Astrocyte of the cerebellum (primary cell): ENCODE results near the gene PRPF40B.
A peak's percentile ranks its signal among the peaks of the same experiment; 100 is the strongest.

Experiments
- DNase-seq: peaks from one replicate; pipeline ENCODE4 v3.0.0-alpha.2; 2011; ENCODE audit warnings: low read depth
- H3K4me3 ChIP-seq: 2 replicates; pipeline ENCODE4 v1.5.1; 2011; ENCODE audit warnings: mild to moderate bottlenecking, low read depth, low read length, moderate library complexity
- in situ Hi-C: cut with HindIII; loops from 2 replicates; pipeline ENCODE4 v1.10.0; 2017; ENCODE audit warnings: low sequenced_read_pairs
- TF ChIP-seq, protein P1 (sequence below): IDR thresholded peaks from 2 replicates; pipeline ENCODE4 v1.5.1; 2012; ENCODE audit warnings: low read length, low read depth, moderate library complexity, mild to moderate bottlenecking; ENCODE audit errors: missing control alignments

PRPF40B gene

DNA sequence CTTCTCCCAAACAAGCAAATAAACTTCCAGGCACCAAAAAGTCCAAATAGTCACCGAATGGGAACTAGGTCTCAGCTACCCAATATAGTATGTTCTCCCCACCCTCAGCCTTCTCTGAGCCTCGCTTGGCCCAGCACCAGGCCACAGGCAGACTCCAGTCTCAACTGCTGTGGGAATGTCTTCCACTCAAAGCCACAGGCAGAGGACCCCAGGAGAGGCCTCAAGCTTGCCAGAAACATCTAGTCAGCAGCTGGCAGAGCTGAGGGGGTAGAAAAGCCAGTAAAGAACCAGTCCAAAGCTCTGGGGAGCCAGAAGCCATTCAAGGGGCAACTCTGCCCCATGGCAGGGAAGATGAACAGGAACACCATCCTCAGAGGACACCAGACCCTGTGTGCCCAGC is 42.0 kb downstream of the PRPF40B start:
- TF ChIP-seq, protein P1, sequence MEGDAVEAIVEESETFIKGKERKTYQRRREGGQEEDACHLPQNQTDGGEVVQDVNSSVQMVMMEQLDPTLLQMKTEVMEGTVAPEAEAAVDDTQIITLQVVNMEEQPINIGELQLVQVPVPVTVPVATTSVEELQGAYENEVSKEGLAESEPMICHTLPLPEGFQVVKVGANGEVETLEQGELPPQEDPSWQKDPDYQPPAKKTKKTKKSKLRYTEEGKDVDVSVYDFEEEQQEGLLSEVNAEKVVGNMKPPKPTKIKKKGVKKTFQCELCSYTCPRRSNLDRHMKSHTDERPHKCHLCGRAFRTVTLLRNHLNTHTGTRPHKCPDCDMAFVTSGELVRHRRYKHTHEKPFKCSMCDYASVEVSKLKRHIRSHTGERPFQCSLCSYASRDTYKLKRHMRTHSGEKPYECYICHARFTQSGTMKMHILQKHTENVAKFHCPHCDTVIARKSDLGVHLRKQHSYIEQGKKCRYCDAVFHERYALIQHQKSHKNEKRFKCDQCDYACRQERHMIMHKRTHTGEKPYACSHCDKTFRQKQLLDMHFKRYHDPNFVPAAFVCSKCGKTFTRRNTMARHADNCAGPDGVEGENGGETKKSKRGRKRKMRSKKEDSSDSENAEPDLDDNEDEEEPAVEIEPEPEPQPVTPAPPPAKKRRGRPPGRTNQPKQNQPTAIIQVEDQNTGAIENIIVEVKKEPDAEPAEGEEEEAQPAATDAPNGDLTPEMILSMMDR: no peak
- peak; percentile 81 for DNase-seq
- in situ Hi-C loops: no loop called here
- H3K4me3 ChIP-seq: no peak overlapping the region

DNA sequence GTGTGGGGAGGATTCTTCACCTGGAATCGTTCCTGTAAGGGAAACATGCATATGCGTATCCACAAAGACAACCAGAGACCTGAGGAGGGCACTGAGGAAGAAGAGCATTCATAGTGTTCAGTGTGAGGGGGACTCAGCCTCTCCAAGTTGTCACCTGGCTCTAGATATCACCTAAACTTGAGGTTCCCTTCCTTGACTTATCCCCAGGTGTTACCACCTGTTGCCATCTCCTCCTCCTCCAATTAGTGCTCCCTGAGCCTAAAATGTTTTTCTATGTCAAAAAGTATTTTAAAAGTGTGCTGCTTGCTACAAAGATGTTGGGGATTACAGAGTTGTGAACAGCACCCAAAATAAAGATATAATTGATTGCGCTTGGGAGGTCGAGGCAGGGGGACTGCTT is 42.8 kb downstream of the PRPF40B start:
- no peak for DNase-seq
- H3K4me3 ChIP-seq: no peak overlapping the region
- in situ Hi-C loops: no loop called here
- TF ChIP-seq, protein P1: no peak

DNA sequence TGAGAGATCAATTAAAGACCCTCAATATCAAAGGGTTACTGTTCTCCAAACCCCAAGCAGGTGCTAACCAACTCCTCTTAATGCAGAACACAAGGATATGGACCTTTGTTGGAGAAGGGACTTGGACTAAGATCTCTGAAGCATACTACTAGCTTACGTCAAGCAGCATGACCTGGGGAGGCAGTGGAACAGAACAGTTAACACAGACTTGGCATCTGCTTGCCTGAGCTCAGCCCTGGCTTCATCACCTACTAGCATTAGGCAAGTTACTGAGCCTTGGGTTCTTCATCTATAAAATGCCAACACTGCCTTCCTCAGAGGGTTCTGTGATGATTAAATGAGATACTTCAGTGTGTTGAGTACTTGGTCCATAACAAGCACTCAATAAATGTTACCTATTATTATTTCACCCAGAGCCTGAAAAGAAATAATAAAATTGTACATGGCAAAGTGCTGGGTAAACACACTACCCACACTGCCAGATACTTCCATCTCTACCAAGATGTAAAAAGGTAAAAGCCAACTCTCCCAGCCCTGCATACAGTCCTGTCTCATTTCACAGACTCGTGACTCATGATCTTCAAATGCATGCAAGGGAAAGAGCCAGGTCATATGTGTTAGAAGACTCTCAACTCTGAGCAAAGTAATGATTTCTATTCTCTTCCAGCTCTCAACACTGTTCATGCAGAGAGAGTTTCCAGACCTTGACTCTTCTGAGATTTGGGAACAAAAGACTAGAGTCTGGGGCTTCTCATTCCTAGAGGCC is 44.1 kb downstream of the PRPF40B start:
- no peak for DNase-seq
- in situ Hi-C loops: no loop called here
- H3K4me3 ChIP-seq: no peak overlapping the region
- TF ChIP-seq, protein P1: no peak

DNA sequence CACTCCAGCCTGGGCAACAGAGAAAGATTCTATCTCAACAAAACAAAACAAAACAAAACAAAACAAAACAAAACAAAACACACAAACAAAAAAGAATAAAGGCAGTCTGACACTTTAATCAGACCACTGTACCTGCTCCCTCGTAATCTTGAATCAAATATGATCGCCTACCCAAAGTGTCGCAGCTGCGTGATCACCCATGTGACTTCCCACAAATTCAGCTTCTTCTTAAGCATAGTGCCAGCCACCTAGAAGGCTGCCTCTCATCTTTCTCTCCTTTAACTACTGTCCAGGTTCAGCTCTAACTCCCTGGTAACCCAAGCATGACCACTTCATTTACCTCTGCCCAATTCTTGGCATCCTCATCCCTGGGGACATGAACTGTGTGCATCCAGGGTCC is 46.4 kb downstream of the PRPF40B start:
- no peak for DNase-seq
- H3K4me3 ChIP-seq: no peak overlapping the region
- in situ Hi-C loops: no loop called here
- TF ChIP-seq, protein P1: no peak

DNA sequence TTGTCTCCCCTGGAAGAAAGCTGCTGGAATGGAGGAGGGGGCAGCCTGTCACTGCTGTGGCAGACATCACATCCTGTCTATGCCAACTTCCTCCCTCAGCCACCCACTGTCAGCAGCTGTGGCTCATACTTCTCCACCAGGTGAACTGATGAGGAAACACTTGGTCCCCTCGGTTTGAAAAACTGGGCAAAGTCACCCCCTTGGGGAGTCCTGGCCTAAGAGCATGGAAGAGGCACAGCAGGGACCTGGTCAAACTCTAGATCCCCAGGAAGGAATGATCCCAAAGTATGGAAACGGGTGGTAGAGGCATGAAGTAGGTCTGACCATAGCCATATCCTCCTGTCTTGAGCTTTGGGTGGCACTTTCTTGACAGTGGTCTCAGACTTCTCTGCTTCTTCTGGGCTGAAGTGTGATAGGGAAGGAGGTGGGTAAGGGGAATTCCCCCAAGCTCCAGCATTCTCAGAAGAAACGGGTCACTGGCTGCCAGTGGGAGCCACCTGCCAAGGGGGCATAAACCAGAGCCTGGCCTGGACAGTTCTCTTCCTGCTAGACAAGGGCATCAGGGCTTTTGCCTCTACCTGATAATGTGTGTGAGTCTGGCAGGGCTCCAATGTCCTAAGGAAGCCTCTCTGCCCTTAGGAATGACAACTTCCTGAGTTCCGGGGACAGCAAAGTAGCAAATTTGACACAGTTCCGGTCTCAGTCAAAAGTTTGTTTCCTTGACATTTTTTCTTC is 47.8 kb downstream of the PRPF40B start:
- no peak overlapping the region for H3K4me3 ChIP-seq
- in situ Hi-C loops: no loop called here
- DNase-seq: no peak
- TF ChIP-seq, protein P1: no peak

DNA sequence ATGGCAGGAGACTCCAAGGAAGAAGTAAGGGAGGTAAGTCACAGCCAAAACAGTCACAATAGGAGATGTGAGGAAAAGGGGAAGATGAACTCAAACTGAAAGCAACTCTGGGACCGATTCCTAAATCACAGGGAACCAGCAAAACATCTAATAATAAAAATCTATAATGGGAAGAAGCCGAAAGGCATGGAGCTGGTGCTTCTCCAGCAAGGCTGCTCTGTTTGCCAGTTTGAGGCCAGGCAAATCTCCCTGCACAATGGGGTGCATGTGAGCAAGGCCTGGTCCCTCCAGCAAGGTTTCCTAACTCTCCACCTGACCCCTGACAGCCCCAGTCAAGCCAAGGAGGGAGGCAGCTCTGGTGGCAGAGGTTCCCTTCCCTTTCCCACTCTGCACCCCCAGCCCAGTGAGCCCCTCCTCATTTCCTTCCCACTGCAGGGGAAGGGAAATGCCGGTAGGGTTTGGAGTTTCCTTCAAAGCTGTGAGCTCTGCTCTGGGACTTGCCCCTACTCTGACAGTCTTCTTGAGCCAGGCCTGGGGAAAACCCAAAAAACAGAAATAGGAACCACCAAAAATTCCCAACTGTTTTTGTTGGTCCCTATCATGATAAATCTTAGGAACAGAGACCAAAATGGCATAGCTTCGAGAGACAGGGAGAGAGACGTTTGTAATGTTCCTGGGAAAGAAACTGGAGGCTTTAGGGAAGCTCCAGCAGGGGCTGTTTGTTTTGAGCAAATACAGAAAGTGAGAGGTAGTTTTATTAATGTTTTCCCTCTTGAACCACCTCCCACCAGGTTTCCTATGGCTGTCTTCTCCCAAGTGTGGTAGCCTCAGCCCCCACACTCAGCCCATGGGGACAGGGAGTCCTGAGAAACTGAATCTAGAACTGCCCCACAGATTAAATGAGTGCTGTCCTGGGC is 49.2 kb downstream of the PRPF40B start:
- no peak for DNase-seq
- H3K4me3 ChIP-seq: no peak overlapping the region
- TF ChIP-seq, protein P1: no peak
- in situ Hi-C loops: no loop called here
